ENCODE results near the gene CCDC78.

- no peak for TF ChIP-seq CTCF (IDR thresholded peaks at IDR 0.05; ENCODE audit: low read length)
- TF ChIP-seq EZH2 (optimal IDR thresholded peaks at IDR 0.05; ENCODE audit: low read depth, low read length) = no peak
These were observed 16.4 kb downstream of the CCDC78 start for GRCh38 chr16:709566-710499.
